Ecto neural progenitor cell (in vitro differentiated cells): ENCODE data around the gene RALY.
"Not testable (repeated sequence)": the region's sequence is repeated elsewhere in the genome, so short reads cannot be mapped to it uniquely, and the experiment has no call there.

Source experiments
- DNase-seq: peaks from one replicate; pipeline ENCODE4 v3.0.0-alpha.2; 2018; ENCODE audit warnings: low spot score

The RALY gene

DNA sequence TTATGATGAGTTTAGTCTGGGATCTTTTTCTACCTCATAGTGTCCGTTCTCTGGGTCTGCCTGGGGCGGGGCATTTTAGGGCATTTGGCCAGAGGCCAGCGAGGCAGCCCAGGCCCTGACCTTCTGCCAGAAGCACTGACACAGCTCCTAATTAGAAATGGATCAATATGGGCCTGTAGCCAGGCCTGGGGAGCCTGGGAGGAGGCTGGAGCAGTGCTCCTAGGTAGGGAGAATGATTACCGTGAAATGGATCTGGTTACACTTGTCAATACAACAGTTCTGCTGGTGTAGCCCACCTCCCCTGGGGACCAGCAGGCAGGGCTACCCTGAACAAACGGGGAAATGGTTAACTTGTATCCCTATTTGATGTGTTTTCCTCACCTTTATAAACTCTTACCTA is 23.0 kb downstream of the RALY start:
- no peak for DNase-seq

DNA sequence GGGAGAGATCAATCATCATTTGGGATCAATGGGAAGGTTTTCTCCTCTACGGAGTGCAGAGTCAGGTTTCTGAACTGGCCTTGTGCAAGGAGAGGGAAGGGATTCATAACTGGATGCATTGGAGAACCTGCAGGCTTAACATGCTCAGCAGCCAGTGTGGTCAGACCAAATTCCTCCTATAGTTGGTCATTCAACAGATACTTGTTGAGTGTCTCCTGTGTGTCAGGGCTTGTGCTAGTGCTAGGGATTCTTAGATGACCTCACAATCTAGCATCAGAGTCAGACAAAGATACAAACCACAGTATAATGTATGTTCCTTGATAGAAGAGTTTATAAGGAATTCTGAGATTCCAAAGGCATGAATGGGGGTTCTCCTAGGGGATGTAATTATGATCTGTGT is 23.9 kb downstream of the RALY start:
- DNase-seq = no peak

GRCh38 chr20:34018166-34018565 is 24.5 kb downstream of the RALY start:
- no peak for DNase-seq

GRCh38 chr20:34022151-34022838 is 28.6 kb downstream of the RALY start:
- no peak for DNase-seq

DNA sequence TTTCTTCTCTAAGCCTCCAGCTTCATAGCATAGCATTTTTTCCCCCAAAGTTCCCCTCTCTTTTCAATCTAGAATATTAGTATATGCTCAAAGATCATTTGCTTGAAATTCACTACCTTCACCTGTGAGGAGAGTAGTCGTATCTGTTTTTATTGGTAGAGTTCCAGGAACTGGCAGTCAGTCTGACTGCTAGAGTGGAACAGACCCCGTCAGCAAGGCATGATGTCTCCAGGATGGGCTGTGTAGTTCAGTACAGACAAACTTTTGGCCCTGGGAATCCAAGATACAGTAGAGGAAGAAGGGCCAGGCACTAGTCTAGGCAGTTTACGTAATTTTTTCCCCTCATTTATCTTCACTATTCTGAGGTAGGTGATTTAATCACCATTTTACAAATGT is 29.1 kb downstream of the RALY start:
- DNase-seq = no peak

DNA sequence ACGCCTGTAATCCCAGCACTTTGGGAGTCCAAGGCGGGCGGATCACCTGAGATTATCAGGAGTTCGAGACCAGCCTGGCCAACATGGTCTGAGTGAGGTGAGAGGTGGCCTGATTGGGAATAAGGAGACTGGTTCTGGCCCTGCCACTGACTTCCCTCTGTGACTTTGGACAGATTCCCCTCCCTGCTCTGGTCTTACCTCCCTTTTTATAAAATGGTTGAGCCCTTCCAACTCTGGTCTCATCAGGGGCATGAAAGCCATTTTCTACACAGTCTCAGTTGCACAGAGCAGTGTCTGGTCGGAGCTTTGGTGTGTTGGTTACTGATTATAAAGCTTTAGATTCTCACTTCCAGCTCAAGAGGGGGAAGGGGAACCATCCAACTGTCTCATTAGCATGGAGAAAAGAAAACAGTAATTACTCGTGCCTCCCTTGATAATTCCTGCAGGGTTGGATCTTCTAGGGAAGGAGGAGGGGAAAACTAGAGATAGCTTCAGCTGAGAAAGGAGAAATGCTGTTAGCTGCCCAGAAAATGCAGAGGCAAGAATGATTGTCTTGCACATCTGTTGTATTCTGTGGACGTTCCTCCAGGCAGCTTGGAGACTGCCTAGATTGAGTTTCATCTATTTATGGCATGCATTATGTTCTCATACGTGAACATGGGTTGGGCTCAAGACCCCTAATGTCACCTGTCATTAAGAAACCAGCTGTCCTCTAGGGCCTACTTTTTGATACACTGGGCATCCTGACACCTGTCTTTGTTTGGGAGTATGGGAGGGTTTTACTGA is 30.4 kb downstream of the RALY start:
- DNase-seq = no peak

DNA sequence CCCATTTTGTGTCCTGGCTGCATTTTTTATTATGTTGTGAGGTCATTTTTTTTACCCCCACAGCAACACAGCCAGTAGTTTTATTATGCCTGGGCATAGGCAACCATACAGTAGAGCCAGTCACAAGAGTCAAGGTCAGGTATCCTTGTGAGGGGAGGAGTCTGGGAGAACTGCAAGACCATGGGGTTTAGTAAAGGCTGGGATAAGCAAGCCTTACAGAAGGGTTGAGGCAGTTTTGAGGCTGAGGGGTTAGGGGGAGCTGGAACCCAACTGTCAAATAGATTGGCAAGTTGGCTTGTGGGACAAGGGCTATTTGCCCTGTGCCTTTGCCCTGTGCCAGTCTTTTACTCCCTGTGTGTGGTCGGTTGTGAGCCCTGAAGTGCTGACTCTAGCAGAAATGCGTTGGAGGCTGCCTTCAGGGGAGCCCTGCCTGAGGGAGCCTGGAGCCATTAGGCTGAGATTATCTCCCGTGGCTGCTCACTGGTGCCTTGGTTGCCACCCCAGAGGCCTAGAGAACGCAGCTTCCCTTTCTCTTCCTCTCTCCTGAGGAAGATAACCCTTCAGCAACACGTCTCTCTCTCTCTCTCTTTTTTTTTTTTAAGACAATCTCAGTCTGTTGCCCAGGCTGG is 31.1 kb downstream of the RALY start:
- DNase-seq = no peak

- DNase-seq = not testable (repeated sequence)
Measured at GRCh38 chr20:34028013-34028412, 34.3 kb downstream of the RALY start.

DNA sequence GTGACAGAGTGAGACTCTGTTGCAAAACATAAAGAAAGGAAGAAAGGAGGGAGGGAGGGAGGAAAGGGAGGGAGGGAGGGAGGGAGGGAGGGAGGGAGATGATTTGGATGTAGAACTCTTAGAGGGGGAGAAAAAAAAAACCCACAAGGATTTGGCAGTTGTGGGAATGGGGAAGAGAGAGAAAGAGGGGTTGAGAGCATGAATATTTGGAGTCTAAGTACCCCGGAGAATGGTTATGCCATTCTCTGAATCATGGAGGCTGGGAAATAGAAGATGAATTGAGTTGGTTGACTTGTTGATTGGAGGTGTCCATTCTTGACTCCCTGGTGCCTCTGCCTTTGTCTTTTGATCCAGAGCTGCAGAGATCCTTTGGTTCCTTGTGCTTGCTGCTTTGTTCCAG is 35.7 kb downstream of the RALY start:
- DNase-seq = no peak

DNA sequence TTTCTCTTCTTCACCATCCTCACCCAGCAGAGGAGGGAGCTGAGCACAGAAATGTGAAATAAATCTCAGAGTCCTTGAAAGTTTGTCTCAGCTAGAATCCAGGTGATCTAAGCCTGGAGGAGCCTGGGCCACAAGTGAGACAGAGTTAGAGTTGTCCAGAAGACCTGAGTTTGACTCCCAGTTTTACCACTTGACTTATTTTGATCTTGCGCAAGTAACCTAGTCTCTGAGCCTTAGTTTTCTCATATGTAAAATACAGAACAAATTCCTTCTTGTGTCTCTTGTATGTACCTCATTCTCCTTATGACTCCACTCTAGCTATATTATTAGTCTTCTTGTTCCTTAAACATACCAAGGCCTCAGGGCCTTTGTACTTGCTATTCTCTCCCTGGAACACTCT is 36.7 kb downstream of the RALY start:
- DNase-seq = no peak

DNA sequence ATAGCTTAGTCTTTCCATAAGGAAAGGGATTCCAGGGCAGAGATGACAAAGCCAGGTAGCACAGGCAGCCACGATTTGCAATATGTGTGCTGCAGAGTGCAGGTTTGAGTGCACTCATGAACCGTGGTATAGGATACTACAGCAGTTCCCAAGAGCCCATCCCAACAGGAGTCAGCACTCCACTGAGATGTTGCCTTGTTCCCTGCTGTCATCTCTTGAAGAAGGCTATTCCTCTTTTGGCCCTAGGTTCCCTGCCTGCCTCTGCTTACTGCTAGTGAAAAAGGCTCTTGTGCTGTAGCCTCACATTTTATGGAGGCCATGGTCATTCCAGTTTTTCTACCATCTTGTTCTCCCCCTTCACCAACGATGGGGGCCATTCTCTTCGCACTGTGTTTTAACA is 40.2 kb downstream of the RALY start:
- DNase-seq = no peak

DNA sequence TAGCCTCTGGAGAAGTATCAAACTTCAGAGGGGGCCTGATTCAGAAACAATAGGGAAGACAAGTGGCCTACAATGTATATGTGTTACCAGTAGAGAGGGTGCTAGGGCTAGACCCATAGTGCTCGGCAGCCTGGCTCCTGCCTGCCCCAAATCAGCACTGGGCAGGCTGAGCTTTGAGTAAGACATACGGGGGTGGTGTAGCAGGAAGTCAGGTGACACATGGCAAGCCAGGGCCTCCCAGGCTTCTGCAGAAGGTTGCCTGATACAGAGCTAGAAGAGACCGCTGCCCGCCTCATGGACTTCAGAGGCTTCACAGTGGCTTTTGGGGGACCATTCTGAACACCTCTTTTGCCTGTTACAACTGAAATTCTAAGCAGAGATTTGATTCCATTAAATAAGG is 43.4 kb downstream of the RALY start:
- no peak for DNase-seq

GRCh38 chr20:34037767-34038166 is 44.1 kb downstream of the RALY start:
- no peak for DNase-seq

DNA sequence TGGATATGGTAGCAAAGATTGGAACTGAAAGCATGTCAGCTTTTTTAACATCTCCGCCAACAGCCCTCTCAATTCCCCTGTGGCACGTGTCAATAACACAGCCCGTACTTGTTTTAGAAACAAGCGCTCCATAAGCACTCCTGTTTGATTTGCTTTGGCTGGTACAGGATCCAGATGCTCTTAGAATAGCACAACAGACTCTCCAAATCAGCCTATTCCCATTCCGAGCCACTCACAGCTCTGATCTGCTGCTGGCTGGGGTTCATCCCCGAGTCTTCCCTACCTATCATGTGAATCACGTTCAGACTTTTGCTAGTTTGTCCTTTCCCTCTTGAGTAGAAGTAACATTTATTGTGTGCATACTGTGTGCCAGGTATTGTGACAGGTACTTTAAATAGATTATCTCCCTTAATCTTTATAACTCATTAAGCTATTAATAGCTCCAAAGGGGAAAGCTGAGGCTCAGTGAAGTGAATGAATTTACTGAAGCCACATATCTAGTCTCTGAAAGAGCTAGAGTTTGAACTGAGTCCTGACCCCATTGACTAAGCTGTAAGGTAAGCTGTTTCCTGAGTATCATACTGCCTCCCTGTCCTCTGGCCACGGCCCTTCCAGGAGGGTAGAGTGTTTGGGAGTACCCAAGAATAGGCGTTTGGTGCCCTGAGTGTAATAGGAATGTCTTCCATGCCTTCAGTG is 46.7 kb downstream of the RALY start:
- DNase-seq = no peak

GRCh38 chr20:34041226-34041625 is 47.5 kb downstream of the RALY start:
- DNase-seq = no peak

DNA sequence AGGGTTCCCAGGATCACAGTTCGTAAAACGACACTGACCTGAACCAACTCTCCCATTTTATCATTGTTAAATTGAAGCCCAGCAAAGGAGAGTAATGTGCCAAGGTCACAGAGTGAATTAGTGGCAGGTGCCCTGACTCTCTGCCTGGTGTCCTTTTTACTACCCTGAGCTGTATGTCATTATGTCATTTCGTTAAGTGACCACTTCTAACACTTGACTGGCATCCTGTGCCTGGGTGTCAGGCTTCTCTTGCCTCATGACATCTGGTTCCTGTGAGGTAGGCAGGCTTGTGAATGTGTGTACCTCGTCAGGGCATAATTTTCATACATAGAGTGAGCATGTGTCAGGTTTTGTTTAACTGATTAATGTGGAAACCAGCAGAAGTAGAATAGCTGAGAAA is 48.6 kb downstream of the RALY start:
- no peak for DNase-seq

- DNase-seq = no peak
Measured at GRCh38 chr20:34043025-34043424, 49.3 kb downstream of the RALY start.

- no peak for DNase-seq
Measured at GRCh38 chr20:34045294-34045693, 51.6 kb downstream of the RALY start.

DNA sequence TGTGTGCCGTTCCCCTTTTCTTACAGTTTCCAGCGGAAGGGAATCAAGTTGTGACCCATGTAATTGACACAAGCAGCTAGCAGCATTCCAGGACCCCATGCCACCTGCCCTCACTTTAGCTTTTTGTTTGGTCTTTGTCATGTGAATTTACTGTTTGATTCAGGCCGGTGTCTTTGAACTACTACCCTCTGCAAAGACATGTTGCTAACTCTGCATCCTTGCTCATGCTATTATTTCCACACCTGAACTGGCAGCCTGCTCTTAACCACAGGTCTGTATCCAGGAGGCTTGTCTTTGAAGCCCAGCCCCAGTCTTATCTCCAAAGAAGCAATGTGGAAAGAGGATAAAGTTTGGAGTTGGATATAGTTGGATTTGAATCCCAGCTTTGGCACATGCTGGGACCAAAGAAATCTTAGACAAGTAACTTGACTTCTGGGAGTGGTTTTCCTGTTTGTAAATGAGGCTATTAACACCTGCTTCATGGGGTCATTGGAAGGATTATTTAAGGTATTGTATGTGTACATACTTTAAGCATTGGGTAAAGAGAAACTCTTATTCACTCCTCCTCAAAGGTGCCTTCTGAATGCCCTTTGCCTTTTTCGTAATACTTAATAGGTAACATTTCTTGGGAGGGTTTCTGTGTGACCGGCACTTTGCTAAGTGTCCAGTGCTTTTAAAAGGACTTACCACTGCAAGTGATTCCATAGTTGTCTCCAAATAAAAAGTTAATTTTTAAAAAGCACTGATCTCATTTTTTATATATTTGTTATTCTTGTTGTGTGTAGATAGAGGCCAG is 52.4 kb downstream of the RALY start:
- no peak for DNase-seq

DNA sequence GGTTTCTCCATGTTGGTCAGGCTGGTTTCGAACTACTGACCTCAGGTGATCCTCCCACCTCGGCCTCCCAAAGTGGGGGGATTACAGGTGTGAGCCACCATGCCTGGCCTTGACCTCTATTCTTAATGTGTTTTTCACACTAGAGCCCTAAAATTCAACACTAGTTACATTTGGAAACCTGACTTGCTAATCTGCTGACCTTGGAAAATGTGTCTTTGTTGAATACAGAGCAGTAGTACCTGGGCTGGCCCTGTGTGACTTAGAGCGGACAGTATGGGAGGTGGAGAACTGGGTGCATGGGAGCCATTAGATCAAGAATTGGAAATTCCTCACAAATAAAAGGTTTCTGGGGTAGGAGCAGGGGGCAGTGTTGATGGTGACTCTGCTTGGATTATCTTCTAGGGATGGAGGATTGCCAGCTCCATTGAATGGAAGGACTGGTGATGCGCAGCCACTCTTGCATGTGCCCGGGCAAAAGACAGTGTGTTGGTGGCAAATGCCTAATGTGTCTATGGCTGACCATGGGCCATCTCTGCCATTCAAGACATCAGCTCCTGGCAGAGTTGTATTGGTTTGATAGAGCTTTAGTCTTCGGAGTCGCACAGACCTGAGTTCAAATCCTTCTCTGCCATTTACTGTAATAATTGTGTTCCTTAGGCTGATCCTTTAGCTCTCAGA is 53.4 kb downstream of the RALY start:
- no peak for DNase-seq

DNA sequence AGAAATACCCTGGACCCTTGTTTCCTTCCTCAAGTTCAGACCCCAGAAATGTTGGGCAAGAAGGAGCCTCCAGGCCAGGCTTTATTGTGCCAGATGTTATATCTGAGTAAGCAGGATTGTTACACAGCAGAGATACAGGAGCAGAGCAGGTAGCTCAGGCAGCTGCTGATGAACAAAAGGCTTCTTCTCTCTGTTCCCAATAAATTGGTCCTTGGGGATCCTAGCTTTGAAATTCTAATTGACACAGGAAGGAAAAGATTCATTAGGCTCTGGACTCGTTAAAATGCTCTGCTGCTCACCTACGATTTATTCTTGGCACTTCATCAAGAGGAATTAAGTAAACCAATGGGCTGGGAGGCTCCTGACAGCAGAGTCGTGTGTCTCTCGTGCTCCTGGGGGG is 54.2 kb downstream of the RALY start:
- DNase-seq = no peak
